ENCODE results near the gene CEP104.

CEP104 gene

DNA sequence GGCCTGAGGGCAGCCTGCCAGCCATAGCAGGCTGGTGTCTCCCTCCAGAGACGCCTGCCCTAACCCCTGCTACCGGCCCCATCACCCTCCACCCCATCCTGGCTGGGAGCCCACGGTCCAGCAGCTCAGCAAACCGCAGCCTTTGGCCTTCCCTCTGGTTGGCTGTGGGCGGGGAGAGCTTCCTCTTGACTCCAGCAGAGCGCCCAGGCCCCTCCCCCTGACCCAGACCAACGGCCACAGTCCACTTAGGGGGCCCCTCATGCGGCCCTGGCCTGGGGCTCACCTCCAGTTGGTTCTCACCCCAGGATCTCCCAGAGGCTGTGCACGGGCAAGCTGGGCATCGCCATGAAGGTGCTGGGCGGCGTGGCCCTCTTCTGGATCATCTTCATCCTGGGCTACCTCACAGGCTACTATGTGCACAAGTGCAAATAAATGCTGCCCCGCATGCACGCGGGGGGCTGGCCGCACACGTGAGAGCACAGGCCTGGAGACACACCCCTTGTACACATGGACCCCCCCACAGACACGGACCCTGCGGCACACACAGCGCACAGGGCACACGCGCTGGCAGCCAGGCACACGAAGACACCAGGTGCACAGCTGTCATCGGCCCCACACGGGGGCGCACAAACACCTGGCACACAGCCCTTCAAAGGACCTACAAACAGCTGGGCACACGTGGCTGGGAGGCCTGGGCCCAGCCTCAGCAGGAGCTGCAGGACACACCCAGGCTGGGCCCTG lies 81.4 kb downstream of the CEP104 start:
- DNase-seq = peak; percentile 56

DNA sequence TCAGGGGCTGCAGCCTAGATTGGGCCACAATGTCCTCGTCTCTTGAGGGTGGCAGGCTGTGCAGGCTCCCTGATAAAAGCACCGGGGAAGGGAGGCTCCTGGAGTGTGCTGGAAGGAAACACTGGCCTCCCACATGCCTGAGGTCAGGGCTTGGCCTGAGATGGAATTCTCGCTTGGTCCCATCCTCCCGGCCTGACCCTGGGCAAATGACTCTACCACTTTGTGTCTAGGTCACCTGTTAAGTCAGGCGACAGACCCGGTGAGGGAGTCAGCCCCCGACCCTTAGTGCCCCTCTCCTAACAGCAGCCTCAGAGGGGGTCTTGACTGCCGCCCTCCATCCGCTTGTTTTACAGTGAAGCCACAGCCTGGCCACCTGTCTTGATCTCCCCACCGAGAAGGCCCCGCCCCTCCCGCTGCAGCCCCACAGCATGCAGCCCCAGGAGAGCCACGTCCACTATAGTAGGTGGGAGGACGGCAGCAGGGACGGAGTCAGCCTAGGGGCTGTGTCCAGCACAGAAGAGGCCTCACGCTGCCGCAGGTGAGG lies 82.0 kb downstream of the CEP104 start:
- no peak for DNase-seq

DNA sequence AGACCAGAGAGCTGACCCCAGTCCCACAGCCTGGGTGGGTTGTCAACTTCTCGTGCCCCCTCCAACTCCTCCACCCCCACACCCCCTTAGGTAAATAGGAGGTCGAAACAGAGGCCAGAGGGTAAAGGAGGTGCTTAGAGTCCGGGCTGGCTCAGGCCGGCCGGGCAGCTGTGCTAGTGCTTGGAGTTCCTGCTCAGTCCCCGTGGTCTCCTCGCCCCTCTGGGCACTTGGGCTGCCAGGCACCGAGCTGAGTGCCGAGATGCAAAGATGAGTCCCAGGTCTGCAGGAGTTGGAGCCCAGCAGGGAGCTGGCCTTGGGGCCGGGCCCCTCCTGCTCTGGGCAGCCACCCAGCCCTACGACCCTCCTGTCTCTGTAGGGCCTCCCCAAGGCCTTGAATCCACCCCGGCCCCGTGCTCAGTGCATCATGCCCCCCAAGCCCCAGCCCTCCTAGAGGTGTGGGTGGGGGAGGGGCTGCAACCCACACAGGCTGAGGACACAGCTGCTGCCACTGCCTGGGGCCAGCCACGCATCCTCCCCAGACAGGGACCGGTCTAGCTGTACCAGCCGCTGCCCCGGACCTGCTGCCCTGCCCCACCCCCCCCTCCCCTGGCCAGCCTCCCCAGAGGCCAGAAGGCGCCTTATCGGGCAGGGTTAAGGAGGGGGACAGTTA lies 82.6 kb downstream of the CEP104 start:
- DNase-seq = no peak

DNA sequence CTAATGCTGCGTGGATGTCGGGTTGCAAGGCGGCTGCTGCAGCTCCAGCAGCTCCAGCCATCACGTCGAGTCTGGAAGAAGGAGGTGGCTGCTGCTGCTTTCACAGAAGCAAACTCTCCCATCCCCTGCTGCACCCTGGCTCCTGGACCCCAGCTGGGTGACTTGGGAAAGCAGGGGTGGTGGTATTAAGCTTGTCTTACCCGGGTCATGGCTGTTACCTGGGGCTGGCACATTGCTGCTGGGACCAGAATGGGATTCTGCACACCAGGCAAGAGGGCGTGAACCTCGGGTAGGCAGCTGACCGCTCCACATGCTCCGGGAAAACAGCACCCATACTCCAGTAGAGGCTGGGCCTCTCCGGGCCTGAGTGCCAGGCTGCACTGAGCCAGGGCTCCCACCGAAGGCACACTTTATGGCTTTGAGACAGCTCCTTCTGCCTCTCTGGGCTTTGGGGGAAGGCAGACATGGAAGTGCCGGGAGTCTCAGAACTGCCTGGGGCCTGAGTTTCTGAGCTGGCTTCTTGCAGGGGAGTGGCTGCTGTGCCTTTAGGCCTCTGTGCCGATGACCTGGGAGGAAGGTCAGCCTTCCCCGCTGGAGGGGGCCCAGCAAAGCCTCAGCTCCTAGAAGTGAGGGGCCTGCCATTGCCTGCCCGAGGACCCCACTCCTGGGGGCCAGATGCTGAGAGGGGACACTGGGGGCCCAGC lies 83.3 kb downstream of the CEP104 start:
- DNase-seq = no peak

DNA sequence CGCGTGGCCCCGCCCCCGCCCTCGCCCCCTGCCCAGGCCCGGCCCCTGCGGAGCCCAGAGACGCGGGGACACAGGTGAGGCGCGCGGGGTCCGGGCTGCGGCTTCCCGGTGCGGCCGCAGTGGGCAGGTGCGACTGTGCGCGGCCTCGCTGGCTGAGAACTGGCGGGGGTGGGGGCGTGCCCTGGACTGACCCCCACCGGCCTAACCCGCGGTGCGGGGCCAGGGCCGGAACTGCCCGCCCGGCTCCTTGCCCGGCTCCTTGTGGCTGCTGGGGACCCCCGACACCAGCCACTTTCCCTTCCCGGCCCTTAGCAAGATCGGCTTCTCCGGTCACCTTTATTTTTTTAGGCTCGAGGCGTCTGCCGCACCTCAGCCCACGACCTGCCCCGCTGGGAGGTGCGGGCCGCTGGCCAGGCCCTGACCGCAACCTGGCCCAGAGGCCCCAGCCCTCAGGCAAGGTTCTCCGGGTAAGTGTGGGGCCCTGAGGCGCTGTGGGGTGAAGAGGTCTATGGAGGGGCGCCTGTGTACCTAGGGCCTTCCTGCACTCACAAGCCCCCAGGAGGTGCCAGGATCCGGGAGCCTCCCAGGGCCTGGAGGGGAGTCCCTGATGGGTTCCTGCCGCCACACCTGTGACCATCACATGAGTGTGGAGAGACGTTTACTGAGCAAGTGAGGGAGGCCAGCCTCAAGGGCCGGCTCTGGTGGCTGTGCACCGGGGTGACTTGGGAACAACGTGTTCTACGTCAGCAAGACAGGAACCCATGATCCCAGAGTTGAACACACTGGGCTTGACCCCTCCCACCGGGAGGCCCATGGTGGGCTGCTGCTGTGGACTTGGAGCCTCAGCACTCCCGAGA lies 84.1 kb downstream of the CEP104 start, which contains the start of gene SMIM1:
TSS of gene SMIM1 (plus strand) at position 35 of the 857 bp plus-strand sequence. CDS start 2,625 bp downstream, outside the sequence.
- DNase-seq = no peak

DNA sequence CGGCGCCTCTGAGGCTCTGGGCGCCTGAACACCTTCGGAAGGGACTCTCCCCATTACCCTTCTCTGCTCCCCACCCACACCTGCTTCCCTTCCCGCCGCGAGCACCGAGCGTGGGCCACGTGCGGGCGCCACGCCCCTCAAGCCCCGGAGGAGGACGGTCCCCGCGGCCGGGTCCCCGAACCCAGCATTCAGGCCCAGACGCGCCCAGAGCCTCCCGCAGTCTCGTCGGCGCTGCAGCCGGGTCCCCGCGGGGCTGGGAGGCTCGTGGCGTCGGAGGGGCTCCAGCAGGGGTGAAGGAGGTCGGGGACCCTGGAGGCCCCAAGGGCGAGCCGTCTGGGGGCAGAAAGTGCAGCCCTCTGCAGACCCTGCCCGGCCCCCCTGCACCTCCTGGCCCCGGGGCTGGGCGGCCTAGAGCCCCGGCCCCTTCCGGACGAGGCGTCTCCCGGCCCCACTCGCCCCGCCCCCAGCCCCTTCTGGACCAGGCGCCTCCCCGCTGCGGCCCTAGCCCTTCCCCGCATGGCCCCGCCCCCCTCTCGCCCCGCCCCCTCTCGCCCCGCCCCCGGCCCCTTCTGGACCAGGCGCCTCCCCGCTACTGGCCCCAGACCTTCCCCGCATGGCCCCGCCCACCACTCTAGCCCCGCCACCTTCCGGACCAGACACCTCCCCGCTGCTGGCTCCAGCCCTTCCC lies 84.8 kb downstream of the CEP104 start:
- peak; percentile 94 for DNase-seq

DNA sequence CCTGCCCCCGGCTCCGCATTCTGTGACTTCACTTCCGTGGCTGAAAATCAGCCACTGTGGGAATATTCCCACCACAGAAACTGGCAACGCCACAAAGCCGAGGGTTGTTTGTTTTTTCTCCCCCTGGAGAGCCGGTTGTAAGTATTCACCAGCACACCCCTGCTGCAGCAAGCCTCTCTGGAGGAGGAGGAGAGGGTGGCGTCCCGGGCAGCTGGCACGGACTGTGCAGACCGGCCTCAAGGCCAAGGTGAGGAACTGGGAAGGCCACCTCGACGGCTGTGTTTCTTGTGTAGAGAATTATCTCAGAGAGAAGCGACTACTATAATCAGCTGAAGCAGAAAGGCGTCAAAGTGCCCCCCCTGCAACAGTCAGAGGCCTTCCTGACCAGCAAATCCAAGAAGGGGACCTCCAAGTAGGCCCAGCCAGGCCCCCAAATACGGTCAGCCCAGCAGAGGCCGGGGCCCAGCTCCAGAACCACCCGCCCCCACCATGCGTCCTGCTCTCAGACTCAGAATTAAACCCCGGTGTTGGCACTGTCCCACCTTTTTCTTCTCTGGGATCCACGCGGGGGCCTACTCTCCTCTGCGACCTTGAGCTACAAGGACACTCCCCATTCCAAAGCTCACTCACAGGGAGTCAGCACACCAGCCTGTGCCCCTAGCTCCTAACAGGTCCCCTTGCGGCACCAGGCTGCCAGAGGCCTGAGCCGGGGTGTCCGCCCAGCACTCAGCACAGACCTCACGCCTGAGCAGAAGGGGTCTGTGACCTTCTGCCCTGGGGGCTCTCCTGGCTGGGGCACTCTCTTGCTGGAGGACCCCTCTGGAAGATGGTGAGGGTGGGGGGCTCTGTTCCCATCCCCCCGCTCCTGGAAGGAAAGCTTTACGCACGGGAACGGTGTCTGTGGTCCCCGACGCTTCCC lies 85.6 kb downstream of the CEP104 start:
- no peak for DNase-seq

DNA sequence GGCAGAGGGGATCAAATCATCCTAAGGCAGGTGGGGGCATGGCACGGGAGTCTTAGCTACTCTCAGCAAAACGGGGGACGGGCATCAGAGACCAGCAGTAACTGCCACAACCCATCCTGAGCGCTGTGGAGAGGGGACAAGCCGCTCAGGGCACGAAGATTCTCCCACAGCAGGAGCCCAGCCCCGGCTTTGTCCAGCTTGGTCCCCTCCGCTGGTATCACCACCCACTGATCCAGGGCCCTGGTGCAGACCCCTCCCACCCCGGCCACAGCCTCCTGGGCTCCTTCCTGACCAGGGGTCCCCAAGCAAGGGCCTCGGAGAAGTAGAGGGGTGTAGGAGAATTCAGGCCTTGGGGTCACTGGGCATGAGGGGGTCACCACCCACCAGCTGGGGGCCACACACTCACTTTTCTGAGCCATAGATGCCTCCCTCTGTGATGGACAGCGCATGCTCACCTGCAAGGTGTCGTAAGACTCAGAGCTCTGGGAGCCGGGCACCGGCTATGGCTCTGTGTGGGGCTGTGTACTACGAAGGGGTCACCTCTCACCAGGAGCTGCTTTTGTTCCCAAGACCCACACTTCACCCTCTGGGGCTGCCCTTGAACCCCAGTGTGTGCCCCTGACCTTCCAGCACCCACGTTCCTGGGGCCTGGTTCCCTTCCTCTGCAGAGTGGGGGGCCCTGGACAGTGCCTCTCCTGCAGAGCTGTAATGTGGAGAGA lies 86.8 kb downstream of the CEP104 start:
- no peak for DNase-seq

DNA sequence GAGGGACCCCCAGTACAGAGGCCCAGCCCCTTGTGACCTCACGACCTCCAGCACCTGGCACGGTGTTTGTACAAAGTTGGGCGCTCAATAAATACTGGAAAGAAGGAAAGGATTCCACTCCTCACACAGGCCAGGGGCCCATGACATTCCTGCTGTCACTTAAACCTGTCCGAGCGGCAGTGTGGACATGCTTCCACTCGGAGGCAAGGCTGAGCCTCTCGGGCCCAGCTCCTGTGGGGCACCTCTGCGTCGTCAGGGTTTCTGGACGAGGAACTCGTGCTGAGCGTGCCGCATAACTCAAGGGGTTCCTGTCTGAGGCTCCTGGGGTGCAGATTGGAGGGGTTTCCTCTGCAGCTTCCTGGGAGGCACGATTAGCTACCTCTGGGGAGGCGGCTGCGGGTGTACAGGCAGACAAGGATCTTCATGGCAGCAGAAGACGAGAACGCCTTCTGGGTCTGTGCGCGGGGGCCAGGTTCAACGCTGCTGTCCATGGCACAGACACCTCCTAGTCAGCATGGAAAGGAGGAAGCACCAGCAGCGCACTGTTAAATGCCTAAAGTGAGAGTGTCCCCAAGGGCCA lies 88.1 kb downstream of the CEP104 start:
- DNase-seq = no peak

DNA sequence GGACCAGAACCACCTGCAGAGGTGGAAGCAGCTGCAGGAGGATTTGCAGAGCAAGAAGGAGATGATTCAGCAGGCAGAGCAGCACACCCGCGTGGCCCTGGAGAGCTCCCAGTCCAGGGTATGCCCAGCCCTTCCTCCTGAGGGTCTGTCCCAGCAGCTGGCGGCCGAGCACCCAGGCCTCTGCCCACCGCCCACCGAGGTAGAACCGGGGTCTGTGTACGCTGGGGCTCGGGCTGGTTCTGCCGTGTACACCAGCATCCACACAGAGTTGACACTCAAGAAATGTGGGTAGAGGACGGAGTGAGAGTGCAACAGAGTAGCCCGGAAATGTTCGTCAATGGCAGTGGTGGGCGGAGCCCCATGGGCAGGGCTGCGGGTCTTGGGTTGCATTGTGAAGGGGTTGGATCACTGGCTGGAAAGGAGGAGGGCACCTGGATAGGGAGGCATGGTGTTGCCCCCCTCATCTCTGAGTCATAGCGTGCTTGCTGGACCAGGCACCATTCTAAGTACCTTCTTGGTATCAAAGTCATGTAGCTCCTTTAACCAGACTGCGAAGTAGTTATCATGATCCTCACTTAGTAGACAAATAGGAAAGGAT lies 89.6 kb downstream of the CEP104 start:
- DNase-seq = no peak

DNA sequence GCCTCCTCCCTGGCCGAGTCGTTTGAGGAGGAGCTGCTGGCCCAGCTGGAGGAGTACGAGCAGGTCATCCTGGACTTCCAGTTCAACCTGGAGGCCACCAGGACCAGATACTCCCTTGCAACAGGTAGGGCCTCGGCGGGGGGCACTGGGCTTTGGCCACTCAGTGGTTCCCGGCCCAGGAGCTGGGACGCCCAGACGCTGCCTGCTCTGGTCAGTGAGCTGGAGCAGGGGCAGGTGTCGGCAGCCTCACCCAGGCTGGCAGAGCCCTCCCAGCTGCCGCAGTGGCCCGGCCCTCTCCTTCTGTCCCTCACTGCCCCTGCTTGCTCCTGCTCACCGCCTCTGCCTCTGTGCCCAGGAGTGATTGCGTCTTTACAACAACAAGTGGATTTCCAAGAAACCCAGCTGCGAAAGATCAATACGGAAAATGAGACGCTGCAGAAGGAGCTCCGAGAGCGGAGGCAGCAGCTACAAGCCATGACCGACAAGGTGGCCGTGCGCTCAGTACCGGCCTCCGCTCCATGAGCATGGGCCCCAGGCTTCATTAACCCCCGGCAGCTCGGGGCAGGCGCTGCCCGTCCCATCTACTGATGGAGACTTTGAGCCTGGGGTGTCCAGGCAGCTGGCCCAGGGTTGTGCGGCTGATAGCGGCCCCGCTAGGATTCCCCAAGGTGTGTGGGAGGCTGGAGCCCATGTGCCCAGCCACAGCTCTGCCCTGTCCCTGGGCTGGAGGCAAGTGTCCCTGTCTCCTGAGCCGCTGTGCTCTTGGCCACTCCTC lies 93.5 kb downstream of the CEP104 start:
- DNase-seq = no peak

DNA sequence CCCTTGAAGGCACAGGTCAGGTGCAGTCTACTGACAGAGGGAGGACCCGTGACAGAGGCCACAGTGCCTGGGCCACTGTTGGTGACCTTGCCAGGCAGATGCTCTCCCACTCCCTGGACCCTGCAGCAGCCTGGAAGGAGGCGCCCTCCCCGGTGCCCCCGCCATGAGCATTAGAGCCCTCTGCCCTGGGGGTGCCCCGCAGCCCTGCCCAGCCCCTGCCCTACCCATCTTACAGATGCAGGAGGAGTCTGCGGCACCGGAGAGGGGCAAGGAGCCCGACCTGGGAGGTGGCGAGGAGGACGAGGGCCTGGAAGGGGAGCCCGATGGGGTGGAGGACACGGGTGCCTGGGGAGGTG lies 94.2 kb downstream of the CEP104 start:
- DNase-seq = no peak

DNA sequence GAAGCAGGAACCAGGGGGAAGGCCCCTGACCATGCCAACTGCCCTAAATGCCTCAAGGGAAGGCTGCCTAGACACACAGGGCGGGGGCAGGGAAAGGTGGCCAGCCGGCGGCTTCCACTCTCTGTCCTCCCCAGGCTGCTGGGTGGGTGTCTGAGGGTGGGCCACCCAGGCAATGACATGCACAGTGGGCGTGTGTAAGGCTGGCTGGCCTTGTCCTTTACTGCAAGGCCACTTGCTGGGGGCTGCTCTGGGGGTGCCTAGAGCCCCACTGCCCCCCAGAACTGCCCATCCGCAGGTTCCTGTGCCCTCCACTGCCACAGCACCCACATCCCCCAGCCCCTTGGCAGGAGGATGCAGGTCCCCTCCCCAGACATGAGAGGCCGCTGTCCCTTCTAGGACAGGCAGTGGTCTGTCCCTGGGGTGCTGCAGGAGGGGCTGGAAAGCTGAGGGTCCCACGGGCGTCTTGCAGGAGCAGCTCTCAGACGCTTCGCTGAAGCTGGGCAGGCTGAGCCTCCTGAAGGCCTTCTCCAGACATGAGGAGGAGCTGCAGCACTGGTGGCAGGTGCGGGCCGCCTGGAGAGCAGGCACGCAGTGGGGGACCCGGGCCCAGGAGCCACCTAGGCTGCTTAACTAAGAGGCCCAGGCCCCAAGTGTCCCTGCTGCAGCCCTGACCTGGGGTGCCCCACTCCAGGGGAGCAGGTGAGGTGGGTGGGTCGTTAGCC lies 94.7 kb downstream of the CEP104 start:
- no peak for DNase-seq

Data from CD4-positive, alpha-beta T cell treated with Interleukin-15 for 1 hour (primary cell).